ENCODE results near the gene IFITM10. TPM values are rescaled to one million over a fixed set of nuclear protein-coding genes. Genes with fewer than 3 reads are reported as not detected.

IFITM10 gene
- total RNA-seq, 3 donors from 2014 or later = 0.46 to 2.8 (median 1.9) TPM

DNA sequence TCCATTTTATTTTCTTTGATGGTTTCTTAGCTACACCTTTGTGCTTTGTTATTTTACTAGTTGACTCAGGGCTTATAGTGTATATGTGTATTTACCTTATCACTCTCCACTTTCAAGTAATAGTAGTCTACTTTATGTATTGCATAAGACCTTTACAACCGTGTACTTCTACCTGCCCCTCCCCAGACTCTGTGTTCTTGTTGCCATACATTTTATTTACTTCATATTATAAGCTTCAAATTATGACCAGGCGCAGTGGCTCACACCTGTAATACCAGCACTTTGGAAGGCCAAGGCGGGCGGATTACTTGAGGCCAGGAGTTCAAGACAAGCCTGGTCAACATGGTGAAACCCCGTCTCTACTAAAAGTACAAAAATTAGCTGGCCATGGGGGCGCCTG, 41.5 kb upstream of the IFITM10 start:
- DNase-seq (peak in 1 of 3 donors; percentile 41), ATAC-seq (peak; percentile 99)
- Histone ChIP-seq H3K9me3 (no peaks in the 10 kb centered on the region), H3K4me3 (no peak overlapping the region), H3K4me1 (ENCODE audit: low read depth) (no peaks in the 10 kb centered on the region), H3K36me3 (ENCODE audit: low read depth) (no peaks in the 10 kb centered on the region)
- TF ChIP-seq, protein P1, sequence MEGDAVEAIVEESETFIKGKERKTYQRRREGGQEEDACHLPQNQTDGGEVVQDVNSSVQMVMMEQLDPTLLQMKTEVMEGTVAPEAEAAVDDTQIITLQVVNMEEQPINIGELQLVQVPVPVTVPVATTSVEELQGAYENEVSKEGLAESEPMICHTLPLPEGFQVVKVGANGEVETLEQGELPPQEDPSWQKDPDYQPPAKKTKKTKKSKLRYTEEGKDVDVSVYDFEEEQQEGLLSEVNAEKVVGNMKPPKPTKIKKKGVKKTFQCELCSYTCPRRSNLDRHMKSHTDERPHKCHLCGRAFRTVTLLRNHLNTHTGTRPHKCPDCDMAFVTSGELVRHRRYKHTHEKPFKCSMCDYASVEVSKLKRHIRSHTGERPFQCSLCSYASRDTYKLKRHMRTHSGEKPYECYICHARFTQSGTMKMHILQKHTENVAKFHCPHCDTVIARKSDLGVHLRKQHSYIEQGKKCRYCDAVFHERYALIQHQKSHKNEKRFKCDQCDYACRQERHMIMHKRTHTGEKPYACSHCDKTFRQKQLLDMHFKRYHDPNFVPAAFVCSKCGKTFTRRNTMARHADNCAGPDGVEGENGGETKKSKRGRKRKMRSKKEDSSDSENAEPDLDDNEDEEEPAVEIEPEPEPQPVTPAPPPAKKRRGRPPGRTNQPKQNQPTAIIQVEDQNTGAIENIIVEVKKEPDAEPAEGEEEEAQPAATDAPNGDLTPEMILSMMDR (IDR thresholded peaks at IDR 0.05) = no peak
- intact Hi-C loops (cut with DNase I, micrococcal nuclease) = no loop called here

DNA sequence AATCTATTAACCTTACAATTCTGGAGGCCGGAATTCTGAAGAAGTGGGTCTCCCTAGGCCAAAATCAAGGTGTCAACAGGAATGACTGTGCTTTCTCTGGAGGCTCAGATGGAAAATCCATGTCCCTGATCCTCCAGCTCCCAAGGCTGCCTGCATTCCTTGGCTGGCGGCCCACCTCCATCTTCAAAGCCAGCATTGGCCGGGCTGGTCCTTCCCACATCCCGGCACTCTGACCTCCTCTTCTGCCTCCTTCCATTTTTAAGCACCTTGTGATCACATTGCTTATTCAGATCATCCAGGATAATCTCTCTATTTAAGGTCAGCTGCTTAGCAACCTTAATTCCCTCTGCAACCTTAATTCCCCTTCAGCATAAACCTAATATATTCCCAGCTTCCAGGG, 36.1 kb upstream of the IFITM10 start:
- intact Hi-C loops (cut with DNase I, micrococcal nuclease) = no loop called here
- no peak for ATAC-seq
- H3K9me3 ChIP-seq = no peaks in the 10 kb centered on the region
- H3K4me3 ChIP-seq = no peak overlapping the region
- H3K36me3 ChIP-seq (ENCODE audit: low read depth) = no peaks in the 10 kb centered on the region
- TF ChIP-seq, protein P1 (IDR thresholded peaks at IDR 0.05) = no peak
- DNase-seq = no peak
- no peaks in the 10 kb centered on the region for H3K4me1 ChIP-seq (ENCODE audit: low read depth)

DNA sequence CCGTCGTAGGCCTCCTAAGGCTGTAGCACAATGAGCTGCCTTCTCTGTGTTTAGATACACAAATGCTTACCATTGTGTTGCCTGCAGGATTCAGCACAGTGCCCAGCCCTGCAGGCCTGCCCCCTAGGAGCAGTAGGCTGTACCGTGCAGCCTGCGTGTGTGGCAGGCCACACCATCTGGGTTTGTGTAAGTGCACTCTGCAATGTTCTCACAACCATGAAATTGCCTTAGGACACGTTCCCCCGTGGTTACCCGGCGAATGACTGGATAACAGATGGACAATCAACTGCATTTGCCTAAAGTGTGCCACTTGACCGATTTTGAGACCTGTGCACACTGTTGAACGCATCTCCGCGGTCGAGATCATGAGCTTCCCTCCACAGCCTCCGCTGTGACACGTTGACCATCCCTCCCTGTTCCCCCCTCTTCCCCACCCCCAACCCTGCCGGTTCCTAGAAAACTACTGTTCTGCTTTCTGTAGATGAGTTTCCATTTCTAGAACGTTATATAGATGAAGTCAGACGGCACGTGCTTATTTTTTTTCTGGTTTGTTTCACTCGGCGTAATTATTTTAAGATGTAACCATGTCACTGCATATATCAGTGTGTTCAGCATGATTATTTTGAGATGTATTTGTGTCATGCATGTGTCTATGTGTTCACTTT, 35.5 kb upstream of the IFITM10 start:
- Histone ChIP-seq H3K9me3 (no peaks in the 10 kb centered on the region), H3K4me3 (no peak overlapping the region), H3K36me3 (ENCODE audit: low read depth) (no peaks in the 10 kb centered on the region), H3K4me1 (ENCODE audit: low read depth) (no peaks in the 10 kb centered on the region)
- TF ChIP-seq, protein P1 (IDR thresholded peaks at IDR 0.05) = no peak
- intact Hi-C loops (cut with DNase I, micrococcal nuclease) = no loop called here
- peak in 2 of 3 donors; percentile 29 to 32 for DNase-seq
- no peak for ATAC-seq

DNA sequence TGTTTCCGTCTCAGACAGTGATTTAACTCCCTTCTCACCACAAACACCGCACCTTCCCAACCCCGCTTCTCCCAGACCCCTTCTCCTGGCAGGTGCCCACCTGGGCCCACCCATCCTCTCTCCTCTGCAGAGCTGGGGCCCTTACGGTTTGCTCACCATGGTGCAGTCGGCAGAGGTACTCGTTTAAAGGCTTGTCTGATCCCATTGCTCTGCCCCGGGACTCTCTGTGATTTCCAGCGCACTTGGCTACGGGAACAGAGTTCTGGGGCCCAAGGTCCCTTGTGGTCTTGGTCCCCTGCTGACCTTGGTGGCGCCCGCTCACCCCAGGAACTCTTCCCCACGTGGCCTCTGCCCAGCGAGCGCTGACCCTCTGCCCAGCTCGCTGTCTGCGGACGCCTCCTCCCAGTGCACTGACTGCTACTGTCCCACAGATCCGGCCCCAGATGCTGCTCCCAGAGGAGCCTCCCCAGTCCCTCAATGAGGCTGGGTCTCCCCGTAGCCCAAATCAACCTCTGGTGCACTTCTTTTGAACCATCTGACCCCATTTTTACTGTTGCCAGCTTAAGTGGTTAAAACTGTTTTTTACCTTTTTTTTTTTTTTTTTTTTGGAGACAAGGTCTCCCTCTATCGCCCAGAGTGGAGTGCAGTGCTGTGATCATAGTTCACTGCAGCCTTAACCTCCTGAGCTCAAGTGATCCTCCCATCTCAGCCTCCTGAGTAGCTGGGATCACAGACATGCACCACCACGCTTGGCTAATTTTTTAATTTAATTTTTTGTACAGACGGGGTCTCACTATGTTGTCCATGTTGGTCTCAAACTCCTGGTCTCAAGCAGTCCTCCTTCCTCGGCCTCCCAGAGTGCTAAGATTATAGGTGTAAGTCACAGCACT, 34.6 kb upstream of the IFITM10 start:
- no peaks in the 10 kb centered on the region for H3K9me3 ChIP-seq
- H3K4me1 ChIP-seq (ENCODE audit: low read depth) = no peaks in the 10 kb centered on the region
- no peaks in the 10 kb centered on the region for H3K36me3 ChIP-seq (ENCODE audit: low read depth)
- intact Hi-C loops (cut with DNase I, micrococcal nuclease) = no loop called here
- TF ChIP-seq, protein P1 (IDR thresholded peaks at IDR 0.05) = no peak
- ATAC-seq = no peak
- peak in 1 of 3 donors; percentile 26 for DNase-seq
- H3K4me3 ChIP-seq = no peak overlapping the region

DNA sequence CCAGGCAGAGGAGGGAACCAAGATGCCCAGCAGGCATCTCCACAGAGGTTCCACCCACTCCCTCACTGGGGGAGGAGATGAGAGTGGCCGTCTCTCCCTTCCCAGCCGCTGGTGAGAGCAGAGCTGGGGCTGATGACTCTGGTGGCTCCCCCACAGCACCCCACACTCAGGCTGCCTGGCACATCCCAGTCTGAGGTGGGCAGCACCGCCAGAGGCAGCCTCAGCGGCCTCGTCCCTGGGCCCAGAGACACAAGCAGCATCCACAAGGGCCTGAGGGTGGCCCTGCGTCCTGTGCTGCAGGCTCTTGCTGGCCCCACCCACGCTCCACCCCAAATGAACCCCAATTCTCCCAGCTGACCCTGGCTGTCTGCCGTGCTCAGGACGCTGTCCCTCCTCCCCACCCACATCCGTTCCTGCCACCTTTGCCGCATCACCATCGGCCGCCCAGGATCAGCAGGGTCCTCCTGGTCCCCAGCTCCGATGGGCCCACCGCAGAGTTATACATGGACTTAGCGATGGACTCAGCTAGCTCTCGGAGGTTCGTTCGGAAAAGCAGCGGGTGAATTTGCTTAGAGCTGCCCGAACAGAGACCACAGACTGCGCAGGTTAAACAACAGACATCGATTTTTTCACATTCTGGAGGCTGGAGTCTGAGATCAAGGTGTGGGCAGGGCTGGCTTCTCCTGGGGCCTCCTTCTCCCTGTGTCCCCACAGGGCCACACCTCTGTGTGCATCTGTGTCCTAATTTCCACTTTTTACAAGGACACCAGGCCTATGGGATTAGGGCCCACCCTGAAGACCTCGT, 33.5 kb upstream of the IFITM10 start:
- intact Hi-C loops (cut with DNase I, micrococcal nuclease) = no loop called here
- no peak for ATAC-seq
- no peak for DNase-seq
- Histone ChIP-seq H3K4me1 (ENCODE audit: low read depth) (no peaks in the 10 kb centered on the region), H3K9me3 (no peaks in the 10 kb centered on the region), H3K4me3 (no peak overlapping the region), H3K36me3 (ENCODE audit: low read depth) (no peaks in the 10 kb centered on the region)
- TF ChIP-seq, protein P1 (IDR thresholded peaks at IDR 0.05) = no peak
